GM20000 (cell line): ENCODE data around the gene TMEFF2.

Experiments used
- DNase-seq: peaks from one replicate; pipeline ENCODE4 v3.0.0; 2012; ENCODE audit warnings: low spot score
- TF ChIP-seq, protein P1 (sequence below): IDR thresholded peaks from 2 replicates; pipeline ENCODE4 v1.5.1; 2012; ENCODE audit warnings: mild to moderate bottlenecking, control low read depth; ENCODE audit errors: extremely low read depth, missing control alignments

Gene TMEFF2

DNA sequence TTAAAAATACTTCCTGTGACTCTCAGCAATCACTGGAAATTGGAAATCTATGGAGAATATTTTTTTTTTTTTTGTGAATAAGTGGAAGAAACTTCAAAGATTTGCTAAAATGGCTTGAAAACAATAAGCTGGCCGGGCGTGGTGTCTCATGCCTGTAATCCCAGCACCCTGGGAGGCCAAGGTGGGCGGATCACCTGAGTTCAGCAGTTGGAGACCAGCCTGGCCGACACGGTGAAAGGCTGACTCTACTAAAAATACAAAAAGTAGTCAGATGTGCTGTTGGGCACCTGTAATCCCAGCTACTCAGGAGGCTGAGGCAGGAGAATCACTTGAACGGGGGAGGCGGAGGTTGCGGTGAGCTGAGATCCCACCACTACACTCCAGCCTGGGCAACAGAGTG lies 192.3 kb downstream of the TMEFF2 start:
- TF ChIP-seq, protein P1, sequence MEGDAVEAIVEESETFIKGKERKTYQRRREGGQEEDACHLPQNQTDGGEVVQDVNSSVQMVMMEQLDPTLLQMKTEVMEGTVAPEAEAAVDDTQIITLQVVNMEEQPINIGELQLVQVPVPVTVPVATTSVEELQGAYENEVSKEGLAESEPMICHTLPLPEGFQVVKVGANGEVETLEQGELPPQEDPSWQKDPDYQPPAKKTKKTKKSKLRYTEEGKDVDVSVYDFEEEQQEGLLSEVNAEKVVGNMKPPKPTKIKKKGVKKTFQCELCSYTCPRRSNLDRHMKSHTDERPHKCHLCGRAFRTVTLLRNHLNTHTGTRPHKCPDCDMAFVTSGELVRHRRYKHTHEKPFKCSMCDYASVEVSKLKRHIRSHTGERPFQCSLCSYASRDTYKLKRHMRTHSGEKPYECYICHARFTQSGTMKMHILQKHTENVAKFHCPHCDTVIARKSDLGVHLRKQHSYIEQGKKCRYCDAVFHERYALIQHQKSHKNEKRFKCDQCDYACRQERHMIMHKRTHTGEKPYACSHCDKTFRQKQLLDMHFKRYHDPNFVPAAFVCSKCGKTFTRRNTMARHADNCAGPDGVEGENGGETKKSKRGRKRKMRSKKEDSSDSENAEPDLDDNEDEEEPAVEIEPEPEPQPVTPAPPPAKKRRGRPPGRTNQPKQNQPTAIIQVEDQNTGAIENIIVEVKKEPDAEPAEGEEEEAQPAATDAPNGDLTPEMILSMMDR, result no peak
- DNase-seq, result no peak

DNA sequence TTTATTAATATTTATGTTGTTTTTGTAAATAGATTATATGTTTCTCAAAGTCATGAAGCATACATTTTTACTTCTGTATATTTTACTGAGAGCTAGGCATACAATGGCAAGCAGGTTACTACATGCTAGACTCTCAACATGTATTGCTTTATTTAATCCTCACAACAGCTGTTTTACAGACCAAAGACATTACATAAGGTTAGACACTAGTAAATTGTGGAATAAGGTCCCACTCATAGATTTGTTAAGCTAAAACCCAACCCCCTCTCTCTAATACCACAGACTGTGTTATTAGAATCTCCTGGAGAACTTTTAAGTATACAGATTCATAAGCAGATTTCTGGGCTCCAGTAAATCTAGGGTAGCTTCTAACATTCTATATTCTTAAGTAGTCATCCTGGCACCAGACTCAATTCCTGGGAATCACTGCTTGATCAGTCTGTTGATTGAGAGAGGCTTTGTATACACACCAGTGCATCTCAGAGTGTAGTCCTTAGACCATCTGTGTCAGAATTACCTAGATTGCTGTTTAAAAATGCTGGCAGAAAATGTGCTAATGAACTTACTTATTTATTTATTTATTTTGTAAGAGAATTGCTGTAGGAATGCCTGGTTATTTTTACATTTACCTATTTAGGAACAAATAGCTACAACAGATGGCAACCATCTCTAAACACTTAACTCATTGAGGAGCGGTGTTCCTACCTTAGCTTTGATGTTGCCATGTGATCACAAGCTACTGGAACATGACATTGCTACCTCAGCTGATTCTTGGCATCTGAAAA lies 194.3 kb downstream of the TMEFF2 start:
- no peak for DNase-seq
- TF ChIP-seq, protein P1, result no peak

DNA sequence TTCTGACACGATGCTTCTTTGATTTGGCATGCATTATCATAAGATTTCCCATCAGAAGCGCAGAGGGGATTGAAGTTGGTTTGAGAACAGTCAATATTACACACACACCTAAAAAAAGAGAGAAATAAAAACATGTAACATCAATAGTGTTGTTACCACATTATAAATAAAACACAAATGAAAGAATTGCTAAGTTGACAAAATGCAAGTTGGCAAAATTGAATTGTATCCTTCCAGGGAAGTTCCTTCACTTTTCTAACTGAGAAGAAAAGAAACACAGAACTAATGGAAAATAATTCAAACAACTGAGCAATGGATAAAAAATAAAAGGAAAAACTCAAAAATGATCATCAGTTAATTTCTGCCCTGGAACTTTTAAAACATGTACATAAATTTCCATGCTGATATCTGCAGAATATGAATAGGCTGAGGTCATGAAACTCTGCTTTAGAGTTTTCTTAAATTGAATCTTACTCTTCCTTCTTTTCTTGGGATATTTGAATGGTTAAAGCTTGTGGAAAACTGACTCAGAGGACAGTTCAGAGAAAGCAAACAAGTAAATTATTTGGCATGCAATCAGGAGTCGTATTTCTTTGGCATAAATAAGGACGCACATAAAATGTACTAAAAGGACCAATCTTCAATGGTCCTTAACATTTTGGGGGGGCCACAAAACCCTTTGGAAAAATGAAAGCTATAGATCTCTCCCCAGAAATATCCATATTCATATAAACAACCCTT lies 195.5 kb downstream of the TMEFF2 start:
- DNase-seq, result no peak

DNA sequence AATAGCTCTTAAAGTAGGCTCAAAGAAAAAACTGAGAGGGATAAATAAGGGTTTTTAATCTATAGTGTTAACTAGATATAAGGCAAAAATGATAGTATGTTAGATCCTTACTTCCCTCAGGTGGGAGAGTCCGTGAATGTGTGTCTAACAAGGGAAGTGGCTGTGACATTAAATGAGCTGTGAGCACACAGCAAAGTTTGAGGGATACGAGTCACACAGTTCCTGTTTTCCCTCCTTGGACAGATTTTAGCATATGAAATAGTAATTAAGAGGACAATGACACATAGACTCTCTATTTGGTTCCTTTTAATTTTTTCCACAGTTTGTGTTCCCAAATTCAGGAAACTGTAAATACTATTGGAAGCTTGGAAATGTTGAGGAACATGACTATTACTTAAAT lies 199.4 kb downstream of the TMEFF2 start:
- DNase-seq, result no peak
- TF ChIP-seq, protein P1, result no peak

More for the DNA sequence above, 195.5 kb downstream of the TMEFF2 start:
- TF ChIP-seq, protein P1, result no peak

DNA sequence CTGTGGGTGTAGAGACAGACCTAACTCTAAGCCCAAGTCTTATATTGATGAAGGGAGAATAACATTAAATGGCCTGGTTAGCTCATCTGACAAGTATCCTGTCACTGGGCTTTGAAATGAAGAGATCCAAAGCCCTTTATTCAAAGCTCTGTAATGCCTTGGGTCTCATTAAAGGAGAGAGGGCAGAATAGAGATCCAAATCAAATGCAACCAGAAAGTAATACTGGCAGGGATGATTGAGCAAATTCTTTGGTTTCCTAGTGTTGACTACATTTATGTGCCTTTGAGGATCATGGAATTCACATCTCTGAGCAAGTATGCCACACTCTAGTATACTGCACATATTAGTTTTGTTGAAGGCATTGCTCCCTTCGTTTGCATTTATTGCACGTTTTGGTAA lies 200.0 kb downstream of the TMEFF2 start:
- TF ChIP-seq, protein P1, result no peak
- DNase-seq, result no peak

DNA sequence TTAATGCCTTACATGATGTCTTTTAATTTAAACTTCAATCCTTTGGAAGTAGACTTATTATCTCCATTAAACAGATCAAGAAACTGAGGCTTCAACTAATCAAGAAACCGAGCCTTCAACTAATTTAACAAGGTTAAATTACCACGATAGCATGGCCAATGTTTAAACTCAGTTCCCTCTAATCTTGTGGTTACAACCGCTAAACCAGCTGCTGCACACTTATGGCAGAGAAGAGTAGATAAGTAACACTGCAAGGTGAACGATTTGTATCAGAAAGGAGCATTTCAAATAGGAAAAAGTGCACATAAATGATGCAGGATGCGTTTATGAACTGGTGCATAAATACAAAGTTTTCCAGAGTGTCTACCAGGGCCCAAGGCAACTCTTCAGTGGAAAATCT lies 203.3 kb downstream of the TMEFF2 start:
- TF ChIP-seq, protein P1, result no peak
- no peak for DNase-seq

DNA sequence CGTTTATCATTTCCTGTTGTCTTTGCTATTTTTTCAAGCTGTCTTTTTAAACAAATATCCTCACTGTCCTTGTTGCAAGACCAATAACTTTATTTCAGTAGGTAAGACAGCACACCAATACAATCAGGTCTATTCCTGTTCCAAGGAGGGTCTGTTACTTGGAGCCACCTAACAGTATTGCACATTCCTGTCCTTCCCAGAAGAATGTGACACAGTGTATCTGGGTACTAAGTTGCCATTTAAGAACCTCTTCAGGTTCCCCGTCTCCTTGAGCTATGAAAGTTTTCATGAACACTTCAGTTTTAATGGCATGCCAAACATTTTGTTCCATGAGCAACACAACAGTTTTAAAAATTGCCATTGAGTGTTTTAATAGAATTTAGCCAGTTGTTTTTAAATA lies 209.0 kb downstream of the TMEFF2 start:
- no peak for DNase-seq

More for the DNA sequence above, 209.0 kb downstream of the TMEFF2 start:
- TF ChIP-seq, protein P1, result no peak
